Hepatocyte (in vitro differentiated cells): ENCODE results near the gene SRRM3. TPM values are rescaled to one million over a fixed set of nuclear protein-coding genes. Genes with fewer than 3 reads are reported as not detected.

ENCODE experiments used
- DNase-seq: peaks from one replicate; pipeline ENCODE4 v3.0.0-alpha.2; 2016; ENCODE audit warnings: low spot score
- H2AFZ ChIP-seq: fragments of 200-600 bp; sonication (generic); 2 replicates; pipeline ENCODE4 v1.6.0; 2016; ENCODE audit warnings: antibody characterized with exemption, mild to moderate bottlenecking
- H3K27ac ChIP-seq: fragments of 200-600 bp; sonication (generic); 2 replicates; pipeline ENCODE4 v1.5.1; 2016; ENCODE audit warnings: mild to moderate bottlenecking
- H3K27me3 ChIP-seq: fragments of 200-600 bp; sonication (generic); 2 replicates; pipeline ENCODE4 v1.6.1; 2016
- H3K36me3 ChIP-seq: fragments of 200-600 bp; sonication (generic); replicated peaks from 2 replicates; pipeline ENCODE4 v1.5.1; 2016; ENCODE audit warnings: low read depth; ENCODE audit not compliant: insufficient read depth
- H3K4me1 ChIP-seq: fragments of 200-600 bp; sonication (generic); 2 replicates; pipeline ENCODE4 v1.5.1; 2016; ENCODE audit warnings: mild to moderate bottlenecking, moderate library complexity; ENCODE audit not compliant: insufficient read depth
- H3K4me2 ChIP-seq: fragments of 200-600 bp; sonication (generic); 2 replicates; pipeline ENCODE4 v1.6.0; 2016
- H3K4me3 ChIP-seq: fragments of 200-600 bp; sonication (generic); 2 replicates; pipeline ENCODE4 v1.5.1; 2016; ENCODE audit warnings: mild to moderate bottlenecking
- H3K79me2 ChIP-seq: fragments of 200-600 bp; sonication (generic); 2 replicates; pipeline ENCODE4 v1.6.0; 2017; ENCODE audit warnings: mild to moderate bottlenecking
- H3K9me2 ChIP-seq: fragments of 200-600 bp; sonication (generic); replicated peaks from 2 replicates; pipeline ENCODE4 v1.6.0; 2017; ENCODE audit warnings: mild to moderate bottlenecking; ENCODE audit not compliant: insufficient read depth
- H3K9me3 ChIP-seq: fragments of 200-600 bp; sonication (generic); 2 replicates; pipeline ENCODE4 v1.5.1; 2016; ENCODE audit warnings: low read depth, mild to moderate bottlenecking
- H4K20me1 ChIP-seq: fragments of 200-600 bp; sonication (generic); 2 replicates; pipeline ENCODE4 v1.6.0; 2016; ENCODE audit warnings: mild to moderate bottlenecking; ENCODE audit not compliant: insufficient read depth, poor library complexity, severe bottlenecking
- EZH2 ChIP-seq: fragments of 200-600 bp; sonication (generic); IDR thresholded peaks from 2 replicates; pipeline ENCODE4 v1.6.1; 2016; ENCODE audit warnings: antibody characterized with exemption, mild to moderate bottlenecking, borderline replicate concordance
- EZH2phosphoT487 ChIP-seq: fragments of 200-600 bp; sonication (generic); IDR thresholded peaks from one replicate; pipeline ENCODE4 v1.6.1; 2018; ENCODE audit warnings: antibody characterized with exemption, mild to moderate bottlenecking, low read depth, moderate library complexity; ENCODE audit not compliant: unreplicated experiment, severe bottlenecking
- WGBS: methylation state at CpG from one replicate; pipeline ENCODE4 v1.1.6; 2016; ENCODE audit warnings: low lambda C conversion rate; ENCODE audit errors: missing lambda C conversion rate; 5-methylcytosine and 5-hydroxymethylcytosine counted together
- polyA plus RNA-seq: library from polyadenylated mRNA; unstranded; fragments of >200 nt; fragmentation: Nextera tagmentation; extraction: Ambion mirVana; gene quantifications from 2 replicates; pipeline ENCODE4 v1.2.1, GENCODE V29; 2016
- total RNA-seq: library from RNA; depleted of rRNA; stranded (reverse); fragments of >200 nt; gene quantifications from 2 replicates; pipeline ENCODE4 v1.2.3, GENCODE V29; 2014
- TF ChIP-seq, protein P1 (sequence below): fragments of 200-600 bp; sonication (generic); IDR thresholded peaks from 2 replicates; pipeline ENCODE4 v1.5.1; 2016; ENCODE audit warnings: antibody characterized with exemption, mild to moderate bottlenecking; ENCODE audit not compliant: poor library complexity

Gene SRRM3
- total and polyA plus RNA-seq, 2 experiments from 2014 or later = 1.5 to 2.3 TPM

DNA sequence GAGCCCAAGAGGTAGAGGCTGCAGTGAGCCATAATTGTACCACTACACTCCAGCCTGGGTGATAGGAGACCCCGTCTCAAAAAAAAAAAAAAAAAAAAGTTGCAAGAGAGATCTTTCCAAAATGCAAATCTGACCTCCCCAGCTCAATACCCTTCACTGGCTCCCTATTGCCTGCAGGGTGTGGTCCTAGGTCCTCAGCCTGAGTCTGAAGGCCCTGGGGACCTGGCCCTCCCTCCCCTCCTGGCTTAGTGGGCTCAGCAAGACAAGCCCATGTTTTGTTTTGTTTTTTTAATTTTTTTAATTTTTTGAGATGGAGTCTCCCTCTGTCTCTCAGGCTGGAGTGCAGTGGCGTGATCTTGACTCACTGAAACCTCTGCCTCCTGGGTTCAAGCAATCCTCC is 20.6 kb downstream of the SRRM3 start:
- H3K9me3 ChIP-seq = no peaks in the 10 kb centered on the region
- H3K4me2 ChIP-seq = no peak overlapping the region
- H3K9me2 ChIP-seq = no peaks in the 10 kb centered on the region
- DNase-seq = no peak
- H3K27ac ChIP-seq = no peak overlapping the region
- H4K20me1 ChIP-seq = no peaks in the 10 kb centered on the region
- no peaks in the 10 kb centered on the region for H3K4me1 ChIP-seq
- 86% methylated on average over 2 of the region's 2 CpGs for WGBS
- TF ChIP-seq, protein P1, sequence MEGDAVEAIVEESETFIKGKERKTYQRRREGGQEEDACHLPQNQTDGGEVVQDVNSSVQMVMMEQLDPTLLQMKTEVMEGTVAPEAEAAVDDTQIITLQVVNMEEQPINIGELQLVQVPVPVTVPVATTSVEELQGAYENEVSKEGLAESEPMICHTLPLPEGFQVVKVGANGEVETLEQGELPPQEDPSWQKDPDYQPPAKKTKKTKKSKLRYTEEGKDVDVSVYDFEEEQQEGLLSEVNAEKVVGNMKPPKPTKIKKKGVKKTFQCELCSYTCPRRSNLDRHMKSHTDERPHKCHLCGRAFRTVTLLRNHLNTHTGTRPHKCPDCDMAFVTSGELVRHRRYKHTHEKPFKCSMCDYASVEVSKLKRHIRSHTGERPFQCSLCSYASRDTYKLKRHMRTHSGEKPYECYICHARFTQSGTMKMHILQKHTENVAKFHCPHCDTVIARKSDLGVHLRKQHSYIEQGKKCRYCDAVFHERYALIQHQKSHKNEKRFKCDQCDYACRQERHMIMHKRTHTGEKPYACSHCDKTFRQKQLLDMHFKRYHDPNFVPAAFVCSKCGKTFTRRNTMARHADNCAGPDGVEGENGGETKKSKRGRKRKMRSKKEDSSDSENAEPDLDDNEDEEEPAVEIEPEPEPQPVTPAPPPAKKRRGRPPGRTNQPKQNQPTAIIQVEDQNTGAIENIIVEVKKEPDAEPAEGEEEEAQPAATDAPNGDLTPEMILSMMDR = no peak
- no peaks in the 10 kb centered on the region for H3K36me3 ChIP-seq
- H3K27me3 ChIP-seq = peaks cover 18% of the 10 kb centered on the region
- H3K79me2 ChIP-seq = no peaks in the 10 kb centered on the region
- H3K4me3 ChIP-seq = no peak overlapping the region
- no peak overlapping the region for H2AFZ ChIP-seq

DNA sequence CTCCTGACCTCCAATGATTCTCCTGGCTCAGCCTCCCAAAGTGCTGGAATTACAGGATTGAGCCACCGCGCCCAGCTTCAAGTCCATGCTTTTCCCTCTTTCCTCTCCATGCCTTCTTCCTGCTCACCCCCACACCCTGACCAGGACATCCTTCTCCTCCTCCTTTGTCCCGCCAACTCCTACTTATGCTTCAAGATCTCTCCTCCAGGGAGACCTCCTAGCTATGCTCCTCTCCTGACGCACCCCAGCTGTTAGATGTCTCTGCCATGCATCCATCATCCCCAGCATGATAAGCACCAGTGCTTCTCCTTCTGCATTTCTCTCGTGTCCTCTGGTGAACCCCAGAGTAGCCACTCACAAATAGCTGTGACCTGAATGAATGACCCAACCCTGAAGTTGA is 21.1 kb downstream of the SRRM3 start:
- 82% methylated on average over 5 of the region's 5 CpGs for WGBS
- Histone ChIP-seq H4K20me1 (no peaks in the 10 kb centered on the region), H3K36me3 (no peaks in the 10 kb centered on the region), H3K9me3 (no peaks in the 10 kb centered on the region), H3K79me2 (no peaks in the 10 kb centered on the region), H3K9me2 (no peaks in the 10 kb centered on the region), H3K27me3 (peaks cover 19% of the 10 kb centered on the region), H2AFZ (no peak overlapping the region), H3K4me2 (no peak overlapping the region), H3K4me1 (no peaks in the 10 kb centered on the region), H3K27ac (no peak overlapping the region), H3K4me3 (no peak overlapping the region)
- TF ChIP-seq, protein P1 = no peak
- TF ChIP-seq EZH2phosphoT487 = no peak
- TF ChIP-seq EZH2 = no peak
- no peak for DNase-seq

DNA sequence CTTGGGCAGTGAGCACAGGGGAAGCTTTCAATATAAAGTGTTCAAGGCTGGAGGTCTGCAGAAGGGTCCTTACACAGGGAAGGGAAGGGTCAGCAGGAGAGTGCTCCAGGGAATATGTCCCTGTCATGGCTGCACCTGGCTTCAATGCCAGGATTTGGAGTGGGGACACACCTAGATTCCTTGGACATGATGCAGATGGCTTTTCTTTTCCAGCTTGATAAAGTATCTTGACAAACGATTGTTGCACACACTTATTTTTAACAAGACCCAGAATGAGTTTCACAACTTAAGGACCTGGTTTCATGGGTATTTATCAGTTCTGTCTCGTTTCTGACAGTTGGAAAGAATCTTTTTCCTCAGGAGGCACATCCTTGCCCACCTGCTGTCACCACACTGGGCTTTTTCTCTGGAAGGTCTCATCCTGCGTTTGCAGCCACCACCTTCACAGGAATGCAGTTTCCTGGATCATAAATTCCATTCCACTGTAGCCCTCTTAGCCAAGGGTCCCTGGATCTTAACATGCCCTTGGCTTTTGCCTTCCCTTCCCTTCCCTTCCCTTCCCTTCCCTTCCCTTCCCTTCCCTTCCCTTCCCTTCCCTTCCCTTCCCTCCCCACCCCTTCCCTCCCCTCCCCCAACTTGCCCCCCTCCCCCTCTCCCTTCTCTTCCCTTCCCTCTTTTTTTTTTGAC is 21.7 kb downstream of the SRRM3 start:
- WGBS = 34% methylated on average over 3 of the region's 3 CpGs
- Histone ChIP-seq H4K20me1 (no peaks in the 10 kb centered on the region), H3K27me3 (peaks cover 19% of the 10 kb centered on the region), H3K36me3 (no peaks in the 10 kb centered on the region), H3K27ac (no peak overlapping the region), H3K4me3 (no peak overlapping the region), H2AFZ (no peak overlapping the region), H3K4me2 (no peak overlapping the region), H3K9me2 (no peaks in the 10 kb centered on the region), H3K4me1 (no peaks in the 10 kb centered on the region), H3K79me2 (no peaks in the 10 kb centered on the region), H3K9me3 (no peaks in the 10 kb centered on the region)
- DNase-seq = no peak
- TF ChIP-seq EZH2 (no peak), EZH2phosphoT487 (no peak)
- TF ChIP-seq, protein P1 = no peak

DNA sequence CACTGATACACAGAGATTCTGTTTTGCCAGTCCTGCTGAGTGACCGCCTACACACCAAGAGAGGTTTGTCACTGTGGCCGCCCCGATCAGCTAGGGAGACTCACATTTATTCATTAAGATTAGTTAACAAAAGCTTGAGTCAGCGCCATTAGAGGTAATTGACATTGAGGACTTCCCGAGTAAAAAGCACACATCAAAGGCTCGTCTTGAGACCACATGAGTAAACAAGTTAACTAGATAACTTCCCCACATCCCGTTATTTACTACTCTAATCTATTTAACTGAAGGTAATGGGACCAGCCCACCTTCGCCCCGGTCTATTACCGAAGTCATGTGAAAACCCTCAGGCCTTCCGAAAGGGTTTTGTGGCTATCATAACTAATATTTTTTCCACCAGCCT is 23.0 kb downstream of the SRRM3 start:
- Histone ChIP-seq H3K4me1 (no peaks in the 10 kb centered on the region), H3K4me3 (no peak overlapping the region), H2AFZ (no peak overlapping the region), H3K9me2 (no peaks in the 10 kb centered on the region), H3K27ac (no peak overlapping the region), H3K79me2 (no peaks in the 10 kb centered on the region), H4K20me1 (no peaks in the 10 kb centered on the region), H3K4me2 (no peak overlapping the region), H3K27me3 (peaks cover 19% of the 10 kb centered on the region), H3K36me3 (no peaks in the 10 kb centered on the region), H3K9me3 (no peaks in the 10 kb centered on the region)
- no peak for DNase-seq
- 23% methylated on average over 11 of the region's 11 CpGs for WGBS
- TF ChIP-seq EZH2phosphoT487 (no peak), EZH2 (no peak)
